Mesenchymal stem cell (in vitro differentiated cells and primary cell): ENCODE data around the gene CEP162.
"Not testable (repeated sequence)": the region's sequence is repeated elsewhere in the genome, so short reads cannot be mapped to it uniquely, and the experiment has no call there.

Source experiments
- DNase-seq: peaks from one replicate; pipeline ENCODE4 v3.0.0-alpha.2; 2013
- H2AFZ ChIP-seq: one replicate; pipeline ENCODE4 v1.6.1; 2013; ENCODE audit warnings: low read depth, mild to moderate bottlenecking, control low read depth, inconsistent platforms, low read length, moderate library complexity
- H2AK5ac ChIP-seq: 2 replicates; pipeline ENCODE4 v1.6.1; 2013; ENCODE audit warnings: low read length, moderate library complexity, mild to moderate bottlenecking, inconsistent platforms; ENCODE audit not compliant: severe bottlenecking
- H2BK120ac ChIP-seq: one replicate; pipeline ENCODE4 v1.6.1; 2013; ENCODE audit warnings: low read depth, mild to moderate bottlenecking, inconsistent platforms, low read length, moderate library complexity
- H2BK12ac ChIP-seq, 2 experiments: one replicate each; pipeline ENCODE4 v1.6.1; 2013; ENCODE audit warnings: inconsistent platforms in 2 of 2, low read length in 2 of 2, mild to moderate bottlenecking in 2 of 2, moderate library complexity in 2 of 2, control low read depth in 1 of 2
- H2BK15ac ChIP-seq: one replicate; pipeline ENCODE4 v1.6.1; 2013; ENCODE audit warnings: mild to moderate bottlenecking, low read depth, inconsistent platforms; ENCODE audit not compliant: poor library complexity, severe bottlenecking
- H2BK5ac ChIP-seq: 2 replicates; pipeline ENCODE4 v1.6.1; 2013; ENCODE audit warnings: low read depth, mild to moderate bottlenecking, low read length, control low read depth, inconsistent platforms; ENCODE audit not compliant: poor library complexity, severe bottlenecking
- H3K14ac ChIP-seq, 2 experiments: one replicate each; pipeline ENCODE4 v1.6.1; 2013; ENCODE audit warnings: inconsistent platforms in 2 of 2, low read length in 2 of 2, control low read depth in 1 of 2, mild to moderate bottlenecking in 1 of 2, moderate library complexity in 1 of 2
- H3K18ac ChIP-seq, 2 experiments: one replicate each; pipeline ENCODE4 v1.6.1; 2013; ENCODE audit warnings: inconsistent platforms in 2 of 2, low read length in 2 of 2, control low read depth in 1 of 2, low read depth in 1 of 2, mild to moderate bottlenecking in 1 of 2
- H3K23ac ChIP-seq, 2 experiments: one replicate each; pipeline ENCODE4 v1.6.1; 2013; ENCODE audit warnings: inconsistent platforms in 2 of 2, low read length in 2 of 2, mild to moderate bottlenecking in 2 of 2, moderate library complexity in 2 of 2, control low read depth in 1 of 2
- H3K27ac ChIP-seq: 2 replicates; pipeline ENCODE4 v1.5.1; 2013; ENCODE audit warnings: mild to moderate bottlenecking, moderate library complexity, low read length, control low read depth, inconsistent platforms; ENCODE audit not compliant: poor library complexity, severe bottlenecking
- H3K27me3 ChIP-seq, 2 experiments: 2 replicates each; pipeline versions ENCODE4 v1.6.1 to v1.7.0; 2013; ENCODE audit warnings: low read length in 2 of 2, mild to moderate bottlenecking in 2 of 2, moderate library complexity in 2 of 2, control low read depth in 1 of 2, inconsistent platforms in 1 of 2; ENCODE audit not compliant: control insufficient read depth in 1 of 2, insufficient read depth in 1 of 2
- H3K36me3 ChIP-seq, 2 experiments: 2 replicates each; pipeline versions ENCODE4 v1.6.1 to v1.7.0; 2013; ENCODE audit warnings: low read length in 2 of 2, control low read depth in 1 of 2, inconsistent platforms in 1 of 2, low read depth in 1 of 2, mild to moderate bottlenecking in 1 of 2; ENCODE audit not compliant: insufficient read depth in 2 of 2, control insufficient read depth in 1 of 2
- H3K4ac ChIP-seq, 2 experiments: one replicate each; pipeline ENCODE4 v1.6.1; 2013; ENCODE audit warnings: inconsistent platforms in 2 of 2, low read length in 2 of 2, mild to moderate bottlenecking in 2 of 2, moderate library complexity in 2 of 2, control low read depth in 1 of 2, low read depth in 1 of 2
- H3K4me1 ChIP-seq: 2 replicates; pipeline ENCODE4 v1.6.1; 2013; ENCODE audit warnings: low read depth, low read length, control low read depth; ENCODE audit not compliant: control insufficient read depth, insufficient read depth
- H3K4me2 ChIP-seq: 2 replicates; pipeline ENCODE4 v1.6.1; 2013; ENCODE audit warnings: low read length, mild to moderate bottlenecking, inconsistent platforms; ENCODE audit not compliant: poor library complexity, severe bottlenecking
- H3K4me3 ChIP-seq, 2 experiments: 2 replicates each; pipeline versions ENCODE4 v1.5.1 to v1.7.0; 2013; ENCODE audit warnings: low read length in 2 of 2, mild to moderate bottlenecking in 2 of 2, control low read depth in 1 of 2, low read depth in 1 of 2; ENCODE audit not compliant: insufficient read depth in 1 of 2
- H3K79me1 ChIP-seq: replicated peaks from 2 replicates; pipeline ENCODE4 v1.6.1; 2013; ENCODE audit warnings: mild to moderate bottlenecking, control low read depth, low read length, inconsistent platforms; ENCODE audit not compliant: poor library complexity, severe bottlenecking
- H3K9ac ChIP-seq: 2 replicates; pipeline ENCODE4 v1.7.0; 2013; ENCODE audit warnings: mild to moderate bottlenecking, low read length, moderate library complexity
- H3K9me3 ChIP-seq: 2 replicates; pipeline ENCODE4 v1.7.0; 2013; ENCODE audit warnings: mild to moderate bottlenecking, low read length; ENCODE audit not compliant: control insufficient read depth
- H4K8ac ChIP-seq: one replicate; pipeline ENCODE4 v1.6.1; 2013; ENCODE audit warnings: inconsistent platforms, mild to moderate bottlenecking, low read length, moderate library complexity
- H4K91ac ChIP-seq: one replicate; pipeline ENCODE4 v1.6.1; 2013; ENCODE audit warnings: mild to moderate bottlenecking, low read length, inconsistent platforms
- WGBS: methylation state at CpG from one replicate; pipeline ENCODE4 v1.1.7; 2013; ENCODE audit warnings: mixed read lengths; 5-methylcytosine and 5-hydroxymethylcytosine counted together

Gene CEP162

GRCh38 chr6:84114933-84115594, 112.4 kb downstream of the CEP162 start:
- not testable (repeated sequence) for H4K8ac ChIP-seq, H2AK5ac ChIP-seq, H3K14ac ChIP-seq, H3K18ac ChIP-seq, H3K36me3 ChIP-seq, H3K4ac ChIP-seq, H3K4me2 ChIP-seq, H4K91ac ChIP-seq, H3K23ac ChIP-seq, H3K27me3 ChIP-seq, H2BK12ac ChIP-seq, H3K79me1 ChIP-seq, H2BK120ac ChIP-seq, H3K9me3 ChIP-seq, H2BK5ac ChIP-seq, DNase-seq, H2BK15ac ChIP-seq, H3K4me3 ChIP-seq, H3K4me1 ChIP-seq, H2AFZ ChIP-seq, H3K27ac ChIP-seq, H3K9ac ChIP-seq
- 89% methylated on average over 8 of the region's 8 CpGs for WGBS

GRCh38 chr6:84111351-84111750, 116.1 kb downstream of the CEP162 start:
- H2AK5ac ChIP-seq, H2BK12ac ChIP-seq, H3K18ac ChIP-seq, H3K4me2 ChIP-seq, H4K8ac ChIP-seq, H3K14ac ChIP-seq, H3K9ac ChIP-seq, H3K23ac ChIP-seq, H4K91ac ChIP-seq, H3K9me3 ChIP-seq, H3K27me3 ChIP-seq, H3K36me3 ChIP-seq, H3K4ac ChIP-seq, H2BK5ac ChIP-seq, H3K27ac ChIP-seq, H2BK15ac ChIP-seq, H3K79me1 ChIP-seq, H3K4me1 ChIP-seq, H3K4me3 ChIP-seq, H2BK120ac ChIP-seq, DNase-seq, H2AFZ ChIP-seq: not testable (repeated sequence)
- WGBS, result no CpG with 5 or more reads among the region's 1 CpG

GRCh38 chr6:84107495-84107894, 119.9 kb downstream of the CEP162 start:
- Histone ChIP-seq H3K27ac (no peak overlapping the region), H3K23ac (no peak overlapping the region), H2BK15ac (no peak overlapping the region), H2BK12ac (no peak overlapping the region), H3K4me2 (no peak overlapping the region), H4K91ac (no peak overlapping the region), H3K79me1 (no peaks in the 10 kb centered on the region), H3K36me3 (no peaks in the 10 kb centered on the region), H2BK5ac (no peak overlapping the region), H2AK5ac (no peak overlapping the region), H2BK120ac (no peak overlapping the region), H2AFZ (no peak overlapping the region), H4K8ac (no peak overlapping the region), H3K14ac (no peak overlapping the region), H3K9ac (no peak overlapping the region), H3K18ac (no peak overlapping the region), H3K4me3 (no peak overlapping the region), H3K4ac (no peak overlapping the region), H3K27me3 (no peaks in the 10 kb centered on the region), H3K4me1 (no peaks in the 10 kb centered on the region), H3K9me3 (no peaks in the 10 kb centered on the region)
- no peak for DNase-seq

- H3K4ac ChIP-seq, H3K79me1 ChIP-seq, DNase-seq, H2AK5ac ChIP-seq, H3K4me1 ChIP-seq, H3K9me3 ChIP-seq, H3K14ac ChIP-seq, H4K8ac ChIP-seq, H3K18ac ChIP-seq, H4K91ac ChIP-seq, H2BK120ac ChIP-seq, H3K23ac ChIP-seq, H2BK5ac ChIP-seq, H2AFZ ChIP-seq, H3K36me3 ChIP-seq, H2BK15ac ChIP-seq, H2BK12ac ChIP-seq, H3K27ac ChIP-seq, H3K27me3 ChIP-seq, H3K4me2 ChIP-seq: not testable (repeated sequence)
- peak overlapping the region; percentile 65 for H3K9ac ChIP-seq
- WGBS, result 83% methylated on average over 1 of the region's 3 CpGs
- H3K4me3 ChIP-seq, result peak overlapping the region in 1 of 2 experiments; percentile 38
Observed at GRCh38 chr6:84105215-84105924, 122.1 kb downstream of the CEP162 start.
